Neural progenitor cell (in vitro differentiated cells): ENCODE results near the gene MTA2.

Experiments used
- EZH2 ChIP-seq: fragments of 200-600 bp; sonication (generic); IDR thresholded peaks from 2 replicates; pipeline ENCODE4 v1.6.1; 2017; ENCODE audit warnings: antibody characterized with exemption, mild to moderate bottlenecking, moderate library complexity
- TF ChIP-seq, protein P1 (sequence below): fragments of 200-600 bp; sonication (generic); IDR thresholded peaks from 2 replicates; pipeline ENCODE4 v1.5.1; 2017; ENCODE audit warnings: antibody characterized with exemption, mild to moderate bottlenecking

DNA sequence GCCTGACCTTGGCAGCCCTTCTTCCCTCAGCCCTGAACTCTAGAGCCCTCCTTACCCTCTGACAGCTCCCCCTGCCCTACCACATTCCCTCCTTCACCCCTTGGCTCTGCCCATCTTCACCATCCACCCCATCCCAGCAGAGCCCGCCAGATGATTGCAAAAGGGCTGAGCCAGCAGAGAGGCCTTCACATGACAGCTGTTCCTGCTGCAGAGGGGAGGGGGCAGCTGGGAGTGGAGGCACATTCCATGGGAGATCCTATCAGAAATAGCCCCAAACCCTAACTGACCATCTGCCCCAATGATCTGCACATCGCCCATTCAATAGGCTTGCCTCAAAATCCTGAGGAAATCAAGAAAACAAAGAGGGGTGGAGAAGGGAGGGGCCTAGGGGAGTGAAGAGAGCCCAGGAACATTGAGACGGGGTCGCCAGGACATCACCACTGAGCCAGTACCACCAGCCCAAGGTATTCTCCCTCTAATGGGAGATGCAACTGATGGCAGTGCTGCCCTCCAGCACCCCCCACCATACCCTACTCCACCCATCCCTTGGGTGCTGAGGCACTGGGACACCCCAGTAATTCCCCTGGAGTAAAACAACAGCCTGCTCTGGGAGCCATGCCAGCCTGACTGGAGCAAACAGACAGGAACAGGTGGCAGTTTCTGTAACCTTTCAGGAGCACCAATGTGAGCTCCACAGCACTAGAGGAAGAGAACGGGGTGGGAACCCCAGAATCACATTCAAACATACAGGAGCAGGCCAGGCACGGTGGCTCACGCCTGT is 47.1 kb downstream of the MTA2 start:
- TF ChIP-seq, protein P1, sequence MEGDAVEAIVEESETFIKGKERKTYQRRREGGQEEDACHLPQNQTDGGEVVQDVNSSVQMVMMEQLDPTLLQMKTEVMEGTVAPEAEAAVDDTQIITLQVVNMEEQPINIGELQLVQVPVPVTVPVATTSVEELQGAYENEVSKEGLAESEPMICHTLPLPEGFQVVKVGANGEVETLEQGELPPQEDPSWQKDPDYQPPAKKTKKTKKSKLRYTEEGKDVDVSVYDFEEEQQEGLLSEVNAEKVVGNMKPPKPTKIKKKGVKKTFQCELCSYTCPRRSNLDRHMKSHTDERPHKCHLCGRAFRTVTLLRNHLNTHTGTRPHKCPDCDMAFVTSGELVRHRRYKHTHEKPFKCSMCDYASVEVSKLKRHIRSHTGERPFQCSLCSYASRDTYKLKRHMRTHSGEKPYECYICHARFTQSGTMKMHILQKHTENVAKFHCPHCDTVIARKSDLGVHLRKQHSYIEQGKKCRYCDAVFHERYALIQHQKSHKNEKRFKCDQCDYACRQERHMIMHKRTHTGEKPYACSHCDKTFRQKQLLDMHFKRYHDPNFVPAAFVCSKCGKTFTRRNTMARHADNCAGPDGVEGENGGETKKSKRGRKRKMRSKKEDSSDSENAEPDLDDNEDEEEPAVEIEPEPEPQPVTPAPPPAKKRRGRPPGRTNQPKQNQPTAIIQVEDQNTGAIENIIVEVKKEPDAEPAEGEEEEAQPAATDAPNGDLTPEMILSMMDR, result no peak
- no peak for TF ChIP-seq EZH2
